LNCAP (cell line): ENCODE results near the gene EFCAB6.

Experiments
- CTCF ChIP-seq: fragments of 450-650 bp; IDR thresholded peaks from 2 replicates; pipeline ENCODE4 v1.5.1; 2017; ENCODE audit warnings: mild to moderate bottlenecking

Gene EFCAB6

GRCh38 chr22:43706151-43706550 is 106.0 kb downstream of the EFCAB6 start:
- TF ChIP-seq CTCF = no peak

- TF ChIP-seq CTCF = no peak
Measured at GRCh38 chr22:43704051-43704450, 108.1 kb downstream of the EFCAB6 start.

GRCh38 chr22:43698403-43698802 is 113.7 kb downstream of the EFCAB6 start:
- TF ChIP-seq CTCF = no peak

- TF ChIP-seq CTCF = no peak
Measured at GRCh38 chr22:43697894-43698293, 114.2 kb downstream of the EFCAB6 start.

- TF ChIP-seq CTCF = no peak
Measured at GRCh38 chr22:43693249-43693648, 118.9 kb downstream of the EFCAB6 start.

- TF ChIP-seq CTCF = no peak
Measured at GRCh38 chr22:43689356-43689755, 122.7 kb downstream of the EFCAB6 start.

- TF ChIP-seq CTCF = no peak
Measured at GRCh38 chr22:43682851-43683250, 129.3 kb downstream of the EFCAB6 start.

- TF ChIP-seq CTCF = no peak
Measured at GRCh38 chr22:43681731-43682360, 130.3 kb downstream of the EFCAB6 start.
